ENCODE measurements around the gene CASKIN2.

DNA sequence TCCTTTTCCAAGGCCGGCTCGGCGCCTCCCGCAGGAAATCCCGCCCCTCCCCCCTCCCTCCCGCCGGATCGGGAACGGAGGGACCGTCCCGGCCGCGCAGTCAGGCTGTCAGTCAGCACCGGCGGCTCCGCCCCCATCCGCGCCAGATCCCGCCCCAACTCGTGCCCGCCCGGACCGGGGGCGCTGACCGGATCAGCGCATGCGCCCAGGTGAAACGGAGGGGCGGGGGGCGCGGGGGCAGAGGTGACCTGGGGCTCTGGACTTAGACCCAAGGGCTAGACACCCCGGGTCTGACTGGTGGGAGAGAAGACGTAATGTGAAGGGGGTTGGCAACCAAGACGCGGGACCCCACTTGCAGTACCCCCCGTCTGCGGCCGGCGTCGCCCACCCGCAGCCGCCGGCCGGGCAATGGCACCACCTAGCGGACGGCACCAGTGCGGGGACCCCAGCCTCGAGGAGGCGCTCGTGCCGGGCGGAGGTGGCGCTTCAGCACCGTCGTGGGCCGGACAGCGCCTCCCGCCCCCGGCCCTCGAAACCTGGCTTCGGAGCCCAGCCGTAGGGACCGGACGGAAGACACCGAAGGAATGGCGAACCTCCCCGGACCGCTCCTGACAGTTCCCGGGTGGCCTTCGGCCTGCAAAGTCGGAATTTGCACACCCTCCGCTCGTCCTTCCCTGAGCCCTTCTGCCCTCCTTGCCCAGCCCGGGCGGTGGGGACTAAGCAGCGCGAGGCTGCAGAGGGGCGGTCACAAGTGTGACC is at the start of gene CASKIN2:
- TF ChIP-seq EZH2phosphoT487 (IDR thresholded peaks at IDR 0.05; ENCODE audit: borderline replicate concordance, low read length) = no peak
- TF ChIP-seq, protein P1, sequence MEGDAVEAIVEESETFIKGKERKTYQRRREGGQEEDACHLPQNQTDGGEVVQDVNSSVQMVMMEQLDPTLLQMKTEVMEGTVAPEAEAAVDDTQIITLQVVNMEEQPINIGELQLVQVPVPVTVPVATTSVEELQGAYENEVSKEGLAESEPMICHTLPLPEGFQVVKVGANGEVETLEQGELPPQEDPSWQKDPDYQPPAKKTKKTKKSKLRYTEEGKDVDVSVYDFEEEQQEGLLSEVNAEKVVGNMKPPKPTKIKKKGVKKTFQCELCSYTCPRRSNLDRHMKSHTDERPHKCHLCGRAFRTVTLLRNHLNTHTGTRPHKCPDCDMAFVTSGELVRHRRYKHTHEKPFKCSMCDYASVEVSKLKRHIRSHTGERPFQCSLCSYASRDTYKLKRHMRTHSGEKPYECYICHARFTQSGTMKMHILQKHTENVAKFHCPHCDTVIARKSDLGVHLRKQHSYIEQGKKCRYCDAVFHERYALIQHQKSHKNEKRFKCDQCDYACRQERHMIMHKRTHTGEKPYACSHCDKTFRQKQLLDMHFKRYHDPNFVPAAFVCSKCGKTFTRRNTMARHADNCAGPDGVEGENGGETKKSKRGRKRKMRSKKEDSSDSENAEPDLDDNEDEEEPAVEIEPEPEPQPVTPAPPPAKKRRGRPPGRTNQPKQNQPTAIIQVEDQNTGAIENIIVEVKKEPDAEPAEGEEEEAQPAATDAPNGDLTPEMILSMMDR (IDR thresholded peaks at IDR 0.05; ENCODE audit: low read depth, low read length, poor library complexity, severe bottlenecking) = peak; percentile 99
